Astrocyte of the cerebellum (primary cell): ENCODE measurements around the gene ELOF1.

Experiments used
- DNase-seq: peaks from one replicate; pipeline ENCODE4 v3.0.0-alpha.2; 2011; ENCODE audit warnings: low read depth
- H3K4me3 ChIP-seq: 2 replicates; pipeline ENCODE4 v1.5.1; 2011; ENCODE audit warnings: mild to moderate bottlenecking, low read depth, low read length, moderate library complexity
- CTCF ChIP-seq: IDR thresholded peaks from 2 replicates; pipeline ENCODE4 v1.5.1; 2012; ENCODE audit warnings: low read length, low read depth, moderate library complexity, mild to moderate bottlenecking; ENCODE audit errors: missing control alignments
- in situ Hi-C: cut with HindIII; loops from 2 replicates; pipeline ENCODE4 v1.10.0; 2017; ENCODE audit warnings: low sequenced_read_pairs

Gene ELOF1

GRCh38 chr19:11596156-11596555, 37.1 kb upstream of the ELOF1 start:
- in situ Hi-C loops: no loop called here
- H3K4me3 ChIP-seq: no peak overlapping the region
- DNase-seq: no peak
- TF ChIP-seq CTCF: no peak

GRCh38 chr19:11594084-11594483, 35.1 kb upstream of the ELOF1 start:
- in situ Hi-C loops: no loop called here

GRCh38 chr19:11587975-11588631, 29.1 kb upstream of the ELOF1 start:
- DNase-seq: no peak
- no peak overlapping the region for H3K4me3 ChIP-seq
- in situ Hi-C loops: no loop called here
- TF ChIP-seq CTCF: no peak

More at GRCh38 chr19:11594084-11594483, 35.1 kb upstream of the ELOF1 start:
- no peak for TF ChIP-seq CTCF
- no peak overlapping the region for H3K4me3 ChIP-seq
- no peak for DNase-seq

GRCh38 chr19:11587302-11587974, 28.4 kb upstream of the ELOF1 start:
- in situ Hi-C loops: no loop called here
- no peak overlapping the region for H3K4me3 ChIP-seq
- peak; percentile 41 for DNase-seq
- TF ChIP-seq CTCF: peak; percentile 90

- DNase-seq: no peak
- in situ Hi-C loops: no loop called here
- no peak overlapping the region for H3K4me3 ChIP-seq
- no peak for TF ChIP-seq CTCF
Measured at GRCh38 chr19:11586331-11586730, 27.3 kb upstream of the ELOF1 start.

- no peak overlapping the region for H3K4me3 ChIP-seq
- in situ Hi-C loops: no loop called here
- no peak for DNase-seq
- TF ChIP-seq CTCF: no peak
Measured at GRCh38 chr19:11581740-11582139, 22.7 kb upstream of the ELOF1 start.
